ENCODE data around the gene ASMTL.
"Not testable (repeated sequence)": the region's sequence is repeated elsewhere in the genome, so short reads cannot be mapped to it uniquely, and the experiment has no call there.

Gene ASMTL

GRCh38 chrX:1446984-1447968 is 5.4 kb downstream of the ASMTL start:
- not testable (repeated sequence) for H3K27me3 ChIP-seq (ENCODE audit: insufficient read depth, low read length, poor library complexity); H3K18ac ChIP-seq (ENCODE audit: low read length); H3K4me1 ChIP-seq (ENCODE audit: control insufficient read depth, low read depth, low read length); H2BK5ac ChIP-seq (ENCODE audit: low read length); H3K23ac ChIP-seq (ENCODE audit: low read length); H2AK5ac ChIP-seq (ENCODE audit: low read length); H4K5ac ChIP-seq (ENCODE audit: low read length); H2BK120ac ChIP-seq (ENCODE audit: low read depth, low read length); DNase-seq; H3K4ac ChIP-seq (ENCODE audit: low read depth, low read length); H3K36me3 ChIP-seq (ENCODE audit: control insufficient read depth, insufficient read depth, low read length); H4K8ac ChIP-seq (ENCODE audit: low read depth, low read length); H3K56ac ChIP-seq (ENCODE audit: low read length); H3K27ac ChIP-seq (ENCODE audit: low read depth, low read length); H3K4me2 ChIP-seq (ENCODE audit: low read length); H3K9ac ChIP-seq (ENCODE audit: low read length); H2BK15ac ChIP-seq (replicated peaks; ENCODE audit: low read depth); H3K4me3 ChIP-seq (ENCODE audit: low read length)
- WGBS (ENCODE audit: extremely low coverage, insufficient coverage, low lambda C conversion rate), result no CpG with 5 or more reads among the region's 13 CpGs
- Histone ChIP-seq H3K79me1 (ENCODE audit: low read length) (peaks cover 28% of the 10 kb centered on the region), H3K79me2 (ENCODE audit: control insufficient read depth, insufficient read depth, low read length) (peaks cover 36% of the 10 kb centered on the region)

GRCh38 chrX:1444561-1445500 is 7.9 kb downstream of the ASMTL start:
- H3K4ac ChIP-seq (ENCODE audit: low read depth, low read length), result no peak overlapping the region
- no peak overlapping the region for H3K23ac ChIP-seq (ENCODE audit: low read length)
- H3K4me3 ChIP-seq (ENCODE audit: low read length), result no peak overlapping the region
- H3K18ac ChIP-seq (ENCODE audit: low read length), result no peak overlapping the region
- H2BK15ac ChIP-seq (replicated peaks; ENCODE audit: low read depth), result no peak overlapping the region
- H3K36me3 ChIP-seq (ENCODE audit: control insufficient read depth, insufficient read depth, low read length), result peaks cover 2% of the 10 kb centered on the region
- no peak overlapping the region for H3K56ac ChIP-seq (ENCODE audit: low read length)
- peaks cover 23% of the 10 kb centered on the region for H3K79me1 ChIP-seq (ENCODE audit: low read length)
- no peak overlapping the region for H2BK120ac ChIP-seq (ENCODE audit: low read depth, low read length)
- H3K27ac ChIP-seq (ENCODE audit: low read depth, low read length), result no peak overlapping the region
- no peak overlapping the region for H4K5ac ChIP-seq (ENCODE audit: low read length)
- H2BK5ac ChIP-seq (ENCODE audit: low read length), result no peak overlapping the region
- H3K4me1 ChIP-seq (ENCODE audit: control insufficient read depth, low read depth, low read length), result no peaks in the 10 kb centered on the region
- no peak overlapping the region for H2AK5ac ChIP-seq (ENCODE audit: low read length)
- H3K4me2 ChIP-seq (ENCODE audit: low read length), result no peak overlapping the region
- no peak for DNase-seq
- H3K27me3 ChIP-seq (ENCODE audit: insufficient read depth, low read length, poor library complexity), result no peaks in the 10 kb centered on the region
- H3K9ac ChIP-seq (ENCODE audit: low read length), result no peak overlapping the region
- H3K79me2 ChIP-seq (ENCODE audit: control insufficient read depth, insufficient read depth, low read length), result peaks cover 21% of the 10 kb centered on the region
- no peak overlapping the region for H4K8ac ChIP-seq (ENCODE audit: low read depth, low read length)
- WGBS (ENCODE audit: extremely low coverage, insufficient coverage, low lambda C conversion rate), result no CpG with 5 or more reads among the region's 19 CpGs

GRCh38 chrX:1443496-1444075 is 9.1 kb downstream of the ASMTL start:
- no peak overlapping the region for H3K23ac ChIP-seq (ENCODE audit: low read length)
- peaks cover 14% of the 10 kb centered on the region for H3K79me1 ChIP-seq (ENCODE audit: low read length)
- H3K9ac ChIP-seq (ENCODE audit: low read length), result no peak overlapping the region
- peaks cover 8% of the 10 kb centered on the region for H3K79me2 ChIP-seq (ENCODE audit: control insufficient read depth, insufficient read depth, low read length)
- H3K4ac ChIP-seq (ENCODE audit: low read depth, low read length), result no peak overlapping the region
- H3K4me3 ChIP-seq (ENCODE audit: low read length), result no peak overlapping the region
- H2BK5ac ChIP-seq (ENCODE audit: low read length), result no peak overlapping the region
- no peak overlapping the region for H4K8ac ChIP-seq (ENCODE audit: low read depth, low read length)
- H2AK5ac ChIP-seq (ENCODE audit: low read length), result no peak overlapping the region
- no peak overlapping the region for H3K4me2 ChIP-seq (ENCODE audit: low read length)
- WGBS (ENCODE audit: extremely low coverage, insufficient coverage, low lambda C conversion rate), result no CpG with 5 or more reads among the region's 26 CpGs
- peaks cover 2% of the 10 kb centered on the region for H3K36me3 ChIP-seq (ENCODE audit: control insufficient read depth, insufficient read depth, low read length)
- H3K4me1 ChIP-seq (ENCODE audit: control insufficient read depth, low read depth, low read length), result no peaks in the 10 kb centered on the region
- no peak overlapping the region for H2BK15ac ChIP-seq (replicated peaks; ENCODE audit: low read depth)
- no peak overlapping the region for H2BK120ac ChIP-seq (ENCODE audit: low read depth, low read length)
- no peak overlapping the region for H3K27ac ChIP-seq (ENCODE audit: low read depth, low read length)
- H3K18ac ChIP-seq (ENCODE audit: low read length), result no peak overlapping the region
- no peak for DNase-seq
- no peak overlapping the region for H3K56ac ChIP-seq (ENCODE audit: low read length)
- no peaks in the 10 kb centered on the region for H3K27me3 ChIP-seq (ENCODE audit: insufficient read depth, low read length, poor library complexity)
- no peak overlapping the region for H4K5ac ChIP-seq (ENCODE audit: low read length)

GRCh38 chrX:1442724-1443367 is 9.9 kb downstream of the ASMTL start:
- H4K8ac ChIP-seq (ENCODE audit: low read depth, low read length), result no peak overlapping the region
- H2BK120ac ChIP-seq (ENCODE audit: low read depth, low read length), result no peak overlapping the region
- no peak for DNase-seq
- H3K27ac ChIP-seq (ENCODE audit: low read depth, low read length), result no peak overlapping the region
- no peak overlapping the region for H3K4me2 ChIP-seq (ENCODE audit: low read length)
- H3K4me3 ChIP-seq (ENCODE audit: low read length), result no peak overlapping the region
- H2BK15ac ChIP-seq (replicated peaks; ENCODE audit: low read depth), result no peak overlapping the region
- H3K79me1 ChIP-seq (ENCODE audit: low read length), result peaks cover 9% of the 10 kb centered on the region
- no peak overlapping the region for H2AK5ac ChIP-seq (ENCODE audit: low read length)
- H3K18ac ChIP-seq (ENCODE audit: low read length), result no peak overlapping the region
- H3K23ac ChIP-seq (ENCODE audit: low read length), result no peak overlapping the region
- peaks cover 4% of the 10 kb centered on the region for H3K79me2 ChIP-seq (ENCODE audit: control insufficient read depth, insufficient read depth, low read length)
- no CpG with 5 or more reads among the region's 38 CpGs for WGBS (ENCODE audit: extremely low coverage, insufficient coverage, low lambda C conversion rate)
- no peak overlapping the region for H3K56ac ChIP-seq (ENCODE audit: low read length)
- no peaks in the 10 kb centered on the region for H3K4me1 ChIP-seq (ENCODE audit: control insufficient read depth, low read depth, low read length)
- no peak overlapping the region for H3K9ac ChIP-seq (ENCODE audit: low read length)
- no peak overlapping the region for H4K5ac ChIP-seq (ENCODE audit: low read length)
- H3K27me3 ChIP-seq (ENCODE audit: insufficient read depth, low read length, poor library complexity), result no peaks in the 10 kb centered on the region
- H3K36me3 ChIP-seq (ENCODE audit: control insufficient read depth, insufficient read depth, low read length), result no peaks in the 10 kb centered on the region
- no peak overlapping the region for H2BK5ac ChIP-seq (ENCODE audit: low read length)
- no peak overlapping the region for H3K4ac ChIP-seq (ENCODE audit: low read depth, low read length)

GRCh38 chrX:1442016-1442665 is 10.6 kb downstream of the ASMTL start:
- no peaks in the 10 kb centered on the region for H3K27me3 ChIP-seq (ENCODE audit: insufficient read depth, low read length, poor library complexity)
- WGBS (ENCODE audit: extremely low coverage, insufficient coverage, low lambda C conversion rate), result no CpG with 5 or more reads among the region's 18 CpGs
- no peaks in the 10 kb centered on the region for H3K36me3 ChIP-seq (ENCODE audit: control insufficient read depth, insufficient read depth, low read length)
- no peak overlapping the region for H3K18ac ChIP-seq (ENCODE audit: low read length)
- H3K4me2 ChIP-seq (ENCODE audit: low read length), result no peak overlapping the region
- H3K56ac ChIP-seq (ENCODE audit: low read length), result no peak overlapping the region
- no peak overlapping the region for H3K9ac ChIP-seq (ENCODE audit: low read length)
- peaks cover 4% of the 10 kb centered on the region for H3K79me2 ChIP-seq (ENCODE audit: control insufficient read depth, insufficient read depth, low read length)
- H3K23ac ChIP-seq (ENCODE audit: low read length), result no peak overlapping the region
- no peak overlapping the region for H2AK5ac ChIP-seq (ENCODE audit: low read length)
- H3K27ac ChIP-seq (ENCODE audit: low read depth, low read length), result no peak overlapping the region
- H3K4me1 ChIP-seq (ENCODE audit: control insufficient read depth, low read depth, low read length), result no peaks in the 10 kb centered on the region
- no peak overlapping the region for H2BK5ac ChIP-seq (ENCODE audit: low read length)
- H3K4ac ChIP-seq (ENCODE audit: low read depth, low read length), result no peak overlapping the region
- no peak overlapping the region for H2BK15ac ChIP-seq (replicated peaks; ENCODE audit: low read depth)
- no peak overlapping the region for H4K8ac ChIP-seq (ENCODE audit: low read depth, low read length)
- H2BK120ac ChIP-seq (ENCODE audit: low read depth, low read length), result no peak overlapping the region
- no peak for DNase-seq
- H3K79me1 ChIP-seq (ENCODE audit: low read length), result peaks cover 6% of the 10 kb centered on the region
- H3K4me3 ChIP-seq (ENCODE audit: low read length), result no peak overlapping the region
- H4K5ac ChIP-seq (ENCODE audit: low read length), result no peak overlapping the region

Data from mesendoderm (in vitro differentiated cells).